Psoas muscle (tissue), 8 donors: ENCODE results near the gene ZNF219. TPM values are rescaled to one million over a fixed set of nuclear protein-coding genes. Genes with fewer than 3 reads are reported as not detected.

ENCODE experiments used
- ATAC-seq, 4 donors: fragments of 200-7000 bp; cut with Tn5 transposase; one replicate each; pipeline ENCODE4 v1.9.1; 2020; ENCODE audit warnings: moderate library complexity in 3 of 4, mild to moderate bottlenecking in 2 of 4
- DNase-seq, 2 donors: peaks; one replicate each; pipeline ENCODE4 v3.0.0-alpha.2; 2020
- H3K27ac ChIP-seq: fragments of 200-600 bp; one replicate; pipeline ENCODE4 v1.8.0; 2022
- H3K27me3 ChIP-seq, 3 donors: fragments of 200-600 bp in 1 of 3; one replicate each; pipeline versions ENCODE4 v1.6.1 to v1.8.0; 2013 to 2022; ENCODE audit warnings: low read length in 2 of 3, mild to moderate bottlenecking in 2 of 3, moderate library complexity in 1 of 3; ENCODE audit not compliant: insufficient read depth in 3 of 3
- H3K36me3 ChIP-seq, 2 donors: fragments of 200-600 bp in 1 of 2; one replicate each; pipeline versions ENCODE4 v1.6.1 to v1.8.0; 2013 to 2022; ENCODE audit warnings: low read depth in 1 of 2, mild to moderate bottlenecking in 1 of 2, moderate library complexity in 1 of 2; ENCODE audit not compliant: insufficient read depth in 1 of 2
- H3K4me1 ChIP-seq: fragments of 200-600 bp; one replicate; pipeline ENCODE4 v1.8.0; 2022
- H3K4me3 ChIP-seq: fragments of 200-600 bp; one replicate; pipeline ENCODE4 v1.8.0; 2022; ENCODE audit warnings: mild to moderate bottlenecking
- H3K9me3 ChIP-seq: fragments of 200-600 bp; one replicate; pipeline ENCODE4 v1.8.0; 2022
- WGBS, 3 donors: extraction: QIAGEN DNeasy Blood & Tissue Kit; methylation state at CpG; one replicate each; pipeline versions ENCODE4 v1.1.6 to v1.1.7; 2013; 5-methylcytosine and 5-hydroxymethylcytosine counted together
- intact Hi-C, 2 donors: fragments of 100-400 bp; cut with DNase I; formaldehyde crosslinking; loops; one replicate each; pipeline versions ENCODE4 v1.11.0 to v1.14.2; 2022
- polyA plus RNA-seq, 3 donors: library from polyadenylated mRNA; stranded (reverse); fragments of 200-250 nt; gene quantifications; one replicate each; pipeline ENCODE4 v1.2.3, GENCODE V29; 2013
- total RNA-seq, 4 donors: library from RNA; stranded (reverse); fragmentation: NEBNext Ultra II Directional in 2 of 4; extraction: Animal tissue kit (Norgen Biotek cat#: 25700) in 2 of 4; gene quantifications; one replicate each; pipeline versions ENCODE4 v1.2.1 to v1.2.4, GENCODE V29; 2021 to 2023
- TF ChIP-seq, protein P1 (sequence below): fragments of 200-600 bp; IDR thresholded peaks from one replicate; pipeline ENCODE4 v1.8.0; 2022; ENCODE audit warnings: antibody characterized with exemption
- donor health status: healthy with polysubstance abuse.
- donor health status: DM: no; HTN: no; CAD: no; lungs with moderate emphysema.
- donor health status: Bipolar disorder and iron deficiency.
- donor health status: healthy.
- donor health status: DM: yes; HTN: yes; CAD: no.
- donor health status: DM: no; HTN: no; CAD: no.
- donor health status: DM: no; HTN: no; CAD: no.
- donor health status: DM: yes; HTN: yes; CAD: no.

ZNF219 gene
- total and polyA plus RNA-seq, 7 donors = 13.9 to 38.1 (median 28.5) TPM

DNA sequence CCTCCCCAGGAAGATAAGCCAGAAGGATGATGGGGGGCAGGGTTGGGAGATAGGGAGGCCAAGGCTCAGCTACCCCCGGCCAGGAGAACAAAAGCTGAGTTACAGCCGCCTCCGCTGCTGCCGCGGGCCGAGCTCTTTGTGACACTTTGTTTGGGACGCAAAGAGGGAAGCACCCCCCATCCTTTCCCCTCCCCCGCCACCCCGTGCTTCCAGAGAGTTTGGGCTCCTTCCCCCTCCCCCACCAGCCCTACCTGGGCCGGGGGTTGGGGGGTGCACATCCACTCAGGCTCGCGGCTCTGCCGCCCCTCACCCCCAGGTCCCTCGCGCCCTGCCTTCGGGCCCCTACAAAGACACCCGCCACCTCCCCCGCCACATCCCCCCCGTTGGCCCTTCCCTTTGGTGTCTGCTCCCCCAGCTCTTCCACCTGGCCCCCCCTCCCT is 799 bp downstream of the ZNF219 start:
- peaks cover 0 to 5% of the 10 kb centered on the region in 2 donors for H3K36me3 ChIP-seq
- intact Hi-C loops = loop anchor here in 1 of 2 donors (10.0 kb wide), 1 partner anchor 413 kb away; the partner anchor contains the start of genes ANG and RNASE4
- no peaks in the 10 kb centered on the region for H3K27me3 ChIP-seq
- no peaks in the 10 kb centered on the region for H3K9me3 ChIP-seq
- DNase-seq = peak in 1 of 2 donors; percentile 34
- H3K4me1 ChIP-seq = peaks cover 18% of the 10 kb centered on the region
- H3K4me3 ChIP-seq = peak overlapping the region; percentile 52
- peak overlapping the region; percentile 73 for H3K27ac ChIP-seq
- peak in 2 of 4 donors; percentile 22 to 51 for ATAC-seq
- WGBS, 3 donors = 5 to 16% (median 6%) methylated on average over 9 to 19 of the region's 19 CpGs
- TF ChIP-seq, protein P1, sequence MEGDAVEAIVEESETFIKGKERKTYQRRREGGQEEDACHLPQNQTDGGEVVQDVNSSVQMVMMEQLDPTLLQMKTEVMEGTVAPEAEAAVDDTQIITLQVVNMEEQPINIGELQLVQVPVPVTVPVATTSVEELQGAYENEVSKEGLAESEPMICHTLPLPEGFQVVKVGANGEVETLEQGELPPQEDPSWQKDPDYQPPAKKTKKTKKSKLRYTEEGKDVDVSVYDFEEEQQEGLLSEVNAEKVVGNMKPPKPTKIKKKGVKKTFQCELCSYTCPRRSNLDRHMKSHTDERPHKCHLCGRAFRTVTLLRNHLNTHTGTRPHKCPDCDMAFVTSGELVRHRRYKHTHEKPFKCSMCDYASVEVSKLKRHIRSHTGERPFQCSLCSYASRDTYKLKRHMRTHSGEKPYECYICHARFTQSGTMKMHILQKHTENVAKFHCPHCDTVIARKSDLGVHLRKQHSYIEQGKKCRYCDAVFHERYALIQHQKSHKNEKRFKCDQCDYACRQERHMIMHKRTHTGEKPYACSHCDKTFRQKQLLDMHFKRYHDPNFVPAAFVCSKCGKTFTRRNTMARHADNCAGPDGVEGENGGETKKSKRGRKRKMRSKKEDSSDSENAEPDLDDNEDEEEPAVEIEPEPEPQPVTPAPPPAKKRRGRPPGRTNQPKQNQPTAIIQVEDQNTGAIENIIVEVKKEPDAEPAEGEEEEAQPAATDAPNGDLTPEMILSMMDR = no peak

DNA sequence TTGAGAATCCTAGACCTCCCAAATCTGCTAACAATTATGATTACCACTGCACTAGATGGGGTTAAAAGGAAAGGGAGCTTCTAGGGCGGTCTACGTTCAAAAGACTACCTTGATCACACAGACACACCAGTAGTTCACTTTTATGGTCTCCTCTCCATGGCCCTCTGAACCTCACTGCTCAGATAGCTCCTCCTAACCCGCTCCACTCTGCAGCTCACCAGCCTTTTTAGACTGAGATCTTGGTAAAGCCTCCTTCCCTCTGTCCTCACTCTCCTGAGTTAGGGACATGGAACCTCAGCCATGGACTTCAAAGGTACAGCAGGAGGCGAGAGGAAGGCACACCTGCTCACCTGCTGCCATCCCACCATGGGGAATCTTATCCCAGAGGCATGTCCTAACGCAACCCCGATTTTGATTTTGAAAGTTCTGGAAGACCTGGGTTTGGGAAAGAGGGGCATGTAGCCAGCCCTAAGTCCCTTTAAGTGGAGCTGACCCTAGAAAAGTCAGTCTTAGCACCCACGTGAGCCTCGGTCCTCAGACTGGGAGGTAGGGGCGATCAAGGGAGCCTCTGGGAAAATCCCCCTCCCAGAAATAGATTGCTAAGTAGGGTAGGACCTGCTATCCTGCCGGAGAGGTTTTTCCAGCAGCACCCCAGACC is 1.3 kb downstream of the ZNF219 start:
- intact Hi-C loops = loop anchor here in 1 of 2 donors (10.0 kb wide), 1 partner anchor 412 kb away; the partner anchor contains the start of genes ANG and RNASE4
- peak in 1 of 4 donors; percentile 1 for ATAC-seq

DNA sequence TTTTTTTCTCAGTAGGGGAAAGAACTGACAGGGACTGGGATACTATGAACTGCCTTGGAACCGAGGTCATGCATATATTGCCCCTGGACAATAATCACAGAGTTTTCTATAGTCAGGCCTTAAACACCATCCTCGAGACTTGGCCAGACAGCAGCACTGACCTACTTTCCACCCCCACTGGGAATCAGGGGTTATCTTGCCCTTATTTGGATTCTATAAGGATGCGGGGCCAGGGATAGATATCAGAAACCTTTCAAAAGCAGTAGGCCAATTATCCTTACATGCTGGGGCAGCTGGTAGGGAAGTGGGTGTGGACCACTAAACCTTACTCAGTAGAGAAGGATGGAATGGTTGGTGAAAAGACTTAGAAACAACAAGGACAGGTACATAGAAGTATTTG is 2.0 kb downstream of the ZNF219 start:
- TF ChIP-seq, protein P1 = no peak
- intact Hi-C loops = loop anchor here in 1 of 2 donors (10.0 kb wide), 1 partner anchor 412 kb away; the partner anchor contains the start of genes ANG and RNASE4
- H3K27me3 ChIP-seq = no peaks in the 10 kb centered on the region
- no peak for ATAC-seq
- no peak overlapping the region for H3K4me3 ChIP-seq
- DNase-seq = no peak
- H3K4me1 ChIP-seq = peaks cover 18% of the 10 kb centered on the region
- 54 to 67% (median 60%) methylated on average over 3 of the region's 3 CpGs for WGBS, 3 donors
- H3K27ac ChIP-seq = peak overlapping the region; percentile 73
- H3K36me3 ChIP-seq = peaks cover 0 to 15% of the 10 kb centered on the region in 2 donors
- H3K9me3 ChIP-seq = no peaks in the 10 kb centered on the region

More for the DNA sequence above, 1.3 kb downstream of the ZNF219 start:
- Histone ChIP-seq H3K27me3 (no peaks in the 10 kb centered on the region), H3K9me3 (no peaks in the 10 kb centered on the region), H3K36me3 (peaks cover 0 to 9% of the 10 kb centered on the region in 2 donors), H3K4me3 (peak overlapping the region; percentile 52), H3K4me1 (peaks cover 18% of the 10 kb centered on the region), H3K27ac (peak overlapping the region; percentile 73)
- DNase-seq = no peak
- TF ChIP-seq, protein P1 = no peak
- WGBS, 3 donors = 44 to 50% (median 46%) methylated on average over 10 of the region's 10 CpGs

DNA sequence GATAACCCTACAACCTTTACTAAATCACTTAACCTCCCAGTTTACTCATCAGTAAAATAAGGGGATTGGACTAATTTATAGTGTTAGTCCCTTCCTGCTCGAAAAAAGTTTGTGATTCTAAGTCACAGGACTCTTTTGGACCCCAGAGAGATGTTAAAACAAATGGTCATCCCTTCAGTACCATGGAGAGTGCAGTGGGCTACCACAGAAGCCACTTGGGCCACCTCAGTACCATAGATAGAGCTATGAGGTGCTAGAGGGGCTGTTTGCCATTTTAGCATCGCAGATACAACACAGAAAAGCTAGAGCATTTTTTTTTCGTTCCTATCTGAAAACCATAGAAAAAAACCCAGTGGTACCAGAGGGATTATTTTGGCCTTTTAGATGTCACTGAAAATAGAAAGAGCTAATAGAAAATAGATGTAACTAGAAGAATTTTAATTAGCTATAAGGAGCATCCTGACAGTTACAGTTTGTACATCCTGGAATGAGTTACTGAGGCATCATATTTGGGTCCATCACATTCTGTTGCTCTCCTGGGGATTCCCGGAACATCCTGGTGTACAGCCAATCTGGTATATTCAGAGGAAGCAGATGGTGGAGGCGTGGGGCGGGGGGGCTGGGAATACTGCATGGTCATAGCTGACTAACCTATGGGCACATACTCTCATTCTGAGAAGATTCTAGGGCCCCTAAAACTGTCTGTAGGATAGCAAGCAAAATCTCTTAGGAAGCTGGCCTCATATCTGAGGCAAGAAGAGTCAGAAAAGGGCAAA is 2.8 kb downstream of the ZNF219 start:
- H3K4me3 ChIP-seq = no peak overlapping the region
- no peaks in the 10 kb centered on the region for H3K27me3 ChIP-seq
- H3K4me1 ChIP-seq = peaks cover 18% of the 10 kb centered on the region
- intact Hi-C loops = loop anchor here in 1 of 2 donors (10.0 kb wide), 1 partner anchor 411 kb away; the partner anchor contains the start of genes ANG and RNASE4
- DNase-seq (no peak), ATAC-seq (no peak)
- H3K9me3 ChIP-seq = no peaks in the 10 kb centered on the region
- 38 to 59% (median 46%) methylated on average over 6 of the region's 6 CpGs for WGBS, 3 donors
- H3K36me3 ChIP-seq = peaks cover 0 to 23% of the 10 kb centered on the region in 2 donors
- H3K27ac ChIP-seq = peak overlapping the region; percentile 73
- TF ChIP-seq, protein P1 = no peak
